Activated CD4-positive, alpha-beta T cell treated with anti-CD3 and anti-CD28 coated beads, Interleukin-2, amount 10 ng/mL, durations not matched to agents 7 days and 5 days (primary cell): ENCODE measurements around the gene CLIC3. TPM values are rescaled to one million over a fixed set of nuclear protein-coding genes. Genes with fewer than 3 reads are reported as not detected.

Source experiments
- CTCF ChIA-PET: fragments of 350-600 bp; sonication (Branson Sonifier 250); formaldehyde crosslinking; loops from one replicate; lab custom pipeline; 2021; ENCODE audit warnings: antibody characterized with exemption; lab: Charles Lee
- POLR2A ChIA-PET: fragments of 350-600 bp; sonication (Branson Sonifier 250); formaldehyde crosslinking; loops from one replicate; lab custom pipeline; 2021; ENCODE audit warnings: antibody characterized with exemption; lab: Charles Lee
- DNase-seq: peaks from one replicate; pipeline ENCODE4 v3.0.0-alpha.2; 2020
- H3K27ac Mint-ChIP-seq: one replicate; pipeline ENCODE4 v1.8.0; 2021; ENCODE audit warnings: mild to moderate bottlenecking, moderate library complexity, mixed read lengths
- H3K27me3 Mint-ChIP-seq: one replicate; pipeline ENCODE4 v1.8.0; 2021; ENCODE audit warnings: mixed read lengths
- H3K36me3 Mint-ChIP-seq: one replicate; pipeline ENCODE4 v1.8.0; 2021; ENCODE audit warnings: low read depth, mixed read lengths
- H3K4me1 Mint-ChIP-seq: one replicate; pipeline ENCODE4 v1.8.0; 2021; ENCODE audit warnings: mixed read lengths
- H3K4me3 Mint-ChIP-seq: one replicate; pipeline ENCODE4 v1.8.0; 2021; ENCODE audit warnings: mild to moderate bottlenecking, moderate library complexity, mixed read lengths
- H3K9me3 Mint-ChIP-seq: one replicate; pipeline ENCODE4 v1.8.0; 2021; ENCODE audit warnings: mixed read lengths
- total RNA-seq, 2 experiments: library from RNA; stranded (reverse); gene quantifications; one replicate each; pipeline ENCODE4 v1.2.3, GENCODE V29; 2021

Gene CLIC3
- total RNA-seq, 2 experiments from 2014 or later = 2.6 to 4.4 TPM

- no peaks in the 10 kb centered on the region for H3K9me3 Mint-ChIP-seq
- H3K4me3 Mint-ChIP-seq = peak overlapping the region; percentile 75
- H3K27ac Mint-ChIP-seq = peak overlapping the region; percentile 87
- ChIA-PET POLR2A (no interaction called here), CTCF (interaction anchor here (0.6 to 14.0 kb wide), 50 partner anchors 9 to 300 kb away, joined by 3 to 157 read pairs (median 5); partner anchors contain the start of genes AJM1, CLIC3, MAN1B1 and NPDC1)
- no peaks in the 10 kb centered on the region for H3K27me3 Mint-ChIP-seq
- H3K4me1 Mint-ChIP-seq = peaks cover 54% of the 10 kb centered on the region
- H3K36me3 Mint-ChIP-seq = peaks cover 2% of the 10 kb centered on the region
- peak; percentile 70 for DNase-seq
These were observed 32.9 kb upstream of the CLIC3 start for GRCh38 chr9:137029058-137029936.

- Mint-ChIP-seq H3K36me3 (peaks cover 2% of the 10 kb centered on the region), H3K4me3 (peak overlapping the region; percentile 75), H3K9me3 (no peaks in the 10 kb centered on the region), H3K4me1 (peaks cover 52% of the 10 kb centered on the region), H3K27me3 (no peaks in the 10 kb centered on the region), H3K27ac (peak overlapping the region; percentile 87)
- POLR2A ChIA-PET = no interaction called here
- CTCF ChIA-PET = interaction anchor here (0.6 to 14.0 kb wide), 41 partner anchors 9 to 300 kb away, joined by 3 to 157 read pairs (median 6); partner anchors contain the start of genes AJM1, CLIC3, MAN1B1 and NPDC1
- peak; percentile 67 for DNase-seq
These were observed 32.1 kb upstream of the CLIC3 start for GRCh38 chr9:137028263-137029057.

GRCh38 chr9:137027369-137028262 lies 31.2 kb upstream of the CLIC3 start, which contains the start of gene ABCA2:
Gene ABCA2 (minus strand): TSS chr9:137028237. CDS start chr9:137028140, 97 bp downstream.
- Mint-ChIP-seq H3K4me3 (peak within 1 kb of the TSS; percentile 76), H3K4me1 (peaks cover 46% of the 10 kb centered on the region), H3K27ac (peak within 1 kb of the TSS; percentile 87), H3K36me3 (peaks cover 2% of the 10 kb centered on the region), H3K9me3 (no peaks in the 10 kb centered on the region), H3K27me3 (no peaks in the 10 kb centered on the region)
- CTCF ChIA-PET = interaction anchor here (1.0 to 14.0 kb wide), 19 partner anchors 8 to 237 kb away, joined by 3 to 157 read pairs (median 5); partner anchors contain the start of genes AJM1, C8G, NPDC1 and PAXX
- DNase-seq = no peak
- POLR2A ChIA-PET = interaction anchor here (0.6 kb wide), 1 partner anchor 74 kb away, joined by 3 read pairs; no protein-coding TSS in a partner anchor

- Mint-ChIP-seq H3K27me3 (no peaks in the 10 kb centered on the region), H3K36me3 (peaks cover 5% of the 10 kb centered on the region), H3K27ac (no peak overlapping the region), H3K4me3 (peak overlapping the region; percentile 76), H3K9me3 (no peaks in the 10 kb centered on the region), H3K4me1 (peaks cover 42% of the 10 kb centered on the region)
- no peak for DNase-seq
- CTCF ChIA-PET = interaction anchor here (1.0 to 7.4 kb wide), 9 partner anchors 9 to 234 kb away, joined by 3 to 59 read pairs (median 4); partner anchors contain the start of genes C8G and MAN1B1
- POLR2A ChIA-PET = interaction anchor here (0.6 kb wide), 1 partner anchor 73 kb away, joined by 3 read pairs; no protein-coding TSS in a partner anchor
These were observed 30.5 kb upstream of the CLIC3 start for GRCh38 chr9:137026828-137027227.

GRCh38 chr9:137026384-137026783 lies 30.0 kb upstream of the CLIC3 start:
- Mint-ChIP-seq H3K36me3 (peaks cover 5% of the 10 kb centered on the region), H3K4me3 (no peak overlapping the region), H3K27ac (no peak overlapping the region), H3K9me3 (no peaks in the 10 kb centered on the region), H3K27me3 (no peaks in the 10 kb centered on the region), H3K4me1 (peaks cover 41% of the 10 kb centered on the region)
- CTCF ChIA-PET = interaction anchor here (0.6 to 7.4 kb wide), 10 partner anchors 9 to 191 kb away, joined by 3 to 59 read pairs (median 4); partner anchors contain the start of genes C8G and MAN1B1
- DNase-seq = no peak
- POLR2A ChIA-PET = no interaction called here

- Mint-ChIP-seq H3K9me3 (no peaks in the 10 kb centered on the region), H3K36me3 (peaks cover 3% of the 10 kb centered on the region), H3K4me3 (no peak overlapping the region), H3K27me3 (no peaks in the 10 kb centered on the region), H3K4me1 (peaks cover 36% of the 10 kb centered on the region), H3K27ac (no peak overlapping the region)
- DNase-seq = no peak
- CTCF ChIA-PET = interaction anchor here (0.6 to 7.4 kb wide), 8 partner anchors 10 to 191 kb away, joined by 3 to 58 read pairs (median 4); partner anchors contain the start of genes MAN1B1 and NPDC1
- POLR2A ChIA-PET = no interaction called here
These were observed 29.2 kb upstream of the CLIC3 start for GRCh38 chr9:137025517-137025966.

GRCh38 chr9:137023583-137023991 lies 27.2 kb upstream of the CLIC3 start:
- ChIA-PET POLR2A (interaction anchor here (0.6 kb wide), 1 partner anchor 198 kb away, joined by 9 read pairs; no protein-coding TSS in a partner anchor), CTCF (interaction anchor here (7.4 kb wide), 1 partner anchor 12 kb away, joined by 58 read pairs; no protein-coding TSS in a partner anchor)
- no peaks in the 10 kb centered on the region for H3K27me3 Mint-ChIP-seq
- H3K27ac Mint-ChIP-seq = no peak overlapping the region
- H3K9me3 Mint-ChIP-seq = no peaks in the 10 kb centered on the region
- H3K4me1 Mint-ChIP-seq = peaks cover 19% of the 10 kb centered on the region
- no peak overlapping the region for H3K4me3 Mint-ChIP-seq
- H3K36me3 Mint-ChIP-seq = peaks cover 3% of the 10 kb centered on the region
- no peak for DNase-seq

- H3K4me1 Mint-ChIP-seq = peaks cover 19% of the 10 kb centered on the region
- CTCF ChIA-PET = interaction anchor here (1.3 to 7.4 kb wide), 2 partner anchors 12 to 15 kb away, joined by 4 to 58 read pairs; no protein-coding TSS in a partner anchor
These were observed 26.8 kb upstream of the CLIC3 start for GRCh38 chr9:137023157-137023556.

GRCh38 chr9:137022662-137023008 lies 26.3 kb upstream of the CLIC3 start:
- POLR2A ChIA-PET = no interaction called here
- H3K27me3 Mint-ChIP-seq = no peaks in the 10 kb centered on the region
- no peak for DNase-seq
- no peak overlapping the region for H3K4me3 Mint-ChIP-seq
- no peak overlapping the region for H3K27ac Mint-ChIP-seq
- H3K4me1 Mint-ChIP-seq = peaks cover 19% of the 10 kb centered on the region
- CTCF ChIA-PET = interaction anchor here (0.7 to 7.4 kb wide), 4 partner anchors 13 to 180 kb away, joined by 3 to 58 read pairs (median 4); partner anchors contain the start of gene AJM1
- H3K36me3 Mint-ChIP-seq = peaks cover 3% of the 10 kb centered on the region
- no peaks in the 10 kb centered on the region for H3K9me3 Mint-ChIP-seq

More at GRCh38 chr9:137023157-137023556, 26.8 kb upstream of the CLIC3 start:
- no peak overlapping the region for H3K4me3 Mint-ChIP-seq
- no peaks in the 10 kb centered on the region for H3K9me3 Mint-ChIP-seq
- no peaks in the 10 kb centered on the region for H3K27me3 Mint-ChIP-seq
- POLR2A ChIA-PET = no interaction called here
- H3K36me3 Mint-ChIP-seq = peaks cover 3% of the 10 kb centered on the region
- no peak for DNase-seq
- peak overlapping the region; percentile 25 for H3K27ac Mint-ChIP-seq

- Mint-ChIP-seq H3K27me3 (no peaks in the 10 kb centered on the region), H3K36me3 (peaks cover 3% of the 10 kb centered on the region), H3K27ac (no peak overlapping the region), H3K4me3 (no peak overlapping the region), H3K9me3 (no peaks in the 10 kb centered on the region), H3K4me1 (peaks cover 16% of the 10 kb centered on the region)
- DNase-seq = peak; percentile 75
- ChIA-PET CTCF (interaction anchor here (0.7 to 8.6 kb wide), 7 partner anchors 7 to 180 kb away, joined by 3 to 59 read pairs (median 4); partner anchors contain the start of genes ABCA2, AJM1, CLIC3 and FUT7), POLR2A (no interaction called here)
These were observed 25.8 kb upstream of the CLIC3 start for GRCh38 chr9:137021979-137022661.
